GM19025 (cell line): ENCODE measurements around the gene RRN3.
"Not testable (repeated sequence)": the region's sequence is repeated elsewhere in the genome, so short reads cannot be mapped to it uniquely, and the experiment has no call there.

Source experiments
- ATAC-seq: cut with Tn5 transposase; IDR thresholded peaks from one replicate; pipeline ENCODE4 v1.9.1; 2021; ENCODE audit warnings: mild to moderate bottlenecking, low read depth, moderate library complexity; ENCODE audit not compliant: unreplicated experiment

The RRN3 gene

GRCh38 chr16:15099366-15099909, 5.4 kb upstream of the RRN3 start:
- not testable (repeated sequence) for ATAC-seq

- not testable (repeated sequence) for ATAC-seq
Measured at GRCh38 chr16:15096583-15096972, 2.5 kb upstream of the RRN3 start.

GRCh38 chr16:15093571-15093954, 509 bp downstream of the RRN3 start:
- not testable (repeated sequence) for ATAC-seq

- not testable (repeated sequence) for ATAC-seq
Measured at GRCh38 chr16:15090663-15091269, 3.3 kb downstream of the RRN3 start.

DNA sequence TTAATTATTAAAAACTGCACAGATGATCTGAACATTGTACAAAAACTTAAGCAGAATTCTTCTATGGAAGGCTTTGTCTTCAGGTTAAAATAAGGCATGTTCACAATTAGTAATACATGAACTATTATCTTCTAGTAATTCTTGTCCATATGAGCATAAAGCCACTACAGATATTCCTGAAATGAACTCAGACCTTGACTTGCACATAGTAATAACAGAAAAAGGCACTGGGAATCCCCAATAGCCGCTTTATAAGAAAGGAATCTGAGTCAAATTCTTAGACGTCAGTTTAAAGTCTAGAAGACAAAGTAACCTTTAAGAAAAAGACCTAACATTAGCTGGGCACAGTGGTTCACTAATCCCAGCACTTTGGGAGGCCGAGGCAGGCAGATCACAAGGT, 11.3 kb downstream of the RRN3 start:
- not testable (repeated sequence) for ATAC-seq

DNA sequence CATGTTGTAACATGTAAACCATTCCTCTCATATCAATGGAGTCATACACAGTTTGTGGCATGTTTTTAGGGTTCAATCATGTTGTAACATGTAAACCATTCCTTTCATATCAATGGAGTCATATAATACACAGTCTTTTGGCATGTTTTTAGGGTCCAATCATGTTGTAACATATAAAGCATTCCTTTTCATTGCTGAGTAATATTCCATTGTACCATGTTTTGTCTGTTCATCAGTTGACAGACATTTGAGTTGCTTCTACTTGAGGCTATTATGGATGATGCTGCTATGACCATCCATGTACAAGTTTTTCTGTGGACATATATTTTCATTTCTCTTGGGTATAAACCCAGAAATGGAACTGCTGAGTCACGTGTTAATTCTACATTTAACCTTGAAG, 13.2 kb downstream of the RRN3 start:
- not testable (repeated sequence) for ATAC-seq

DNA sequence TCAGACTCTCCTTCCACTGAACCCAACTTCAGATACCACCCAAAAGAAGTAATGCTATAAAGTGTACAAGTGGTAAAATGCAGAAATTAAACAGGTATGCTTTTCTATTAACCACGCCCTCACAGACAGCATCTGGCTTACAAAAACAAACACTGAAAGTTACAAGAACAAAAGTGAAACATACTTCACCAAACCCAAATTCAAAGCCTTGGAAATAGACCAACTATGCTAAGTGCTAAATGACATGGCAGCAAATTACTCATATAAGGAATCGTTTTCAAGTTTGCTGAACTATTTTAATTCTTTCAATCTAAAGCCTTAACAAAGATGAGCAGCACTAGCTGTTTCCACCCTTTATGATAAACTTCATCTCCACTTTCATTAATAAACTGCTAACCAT, 17.9 kb downstream of the RRN3 start:
- ATAC-seq, result not testable (repeated sequence)

GRCh38 chr16:15073101-15073500, 21.0 kb downstream of the RRN3 start:
- no peak for ATAC-seq

- not testable (repeated sequence) for ATAC-seq
Measured at GRCh38 chr16:15071916-15072769, 21.9 kb downstream of the RRN3 start.

- ATAC-seq, result not testable (repeated sequence)
Measured at GRCh38 chr16:15071013-15071412, 23.1 kb downstream of the RRN3 start.

GRCh38 chr16:15066690-15067089, 27.4 kb downstream of the RRN3 start:
- ATAC-seq, result not testable (repeated sequence)

DNA sequence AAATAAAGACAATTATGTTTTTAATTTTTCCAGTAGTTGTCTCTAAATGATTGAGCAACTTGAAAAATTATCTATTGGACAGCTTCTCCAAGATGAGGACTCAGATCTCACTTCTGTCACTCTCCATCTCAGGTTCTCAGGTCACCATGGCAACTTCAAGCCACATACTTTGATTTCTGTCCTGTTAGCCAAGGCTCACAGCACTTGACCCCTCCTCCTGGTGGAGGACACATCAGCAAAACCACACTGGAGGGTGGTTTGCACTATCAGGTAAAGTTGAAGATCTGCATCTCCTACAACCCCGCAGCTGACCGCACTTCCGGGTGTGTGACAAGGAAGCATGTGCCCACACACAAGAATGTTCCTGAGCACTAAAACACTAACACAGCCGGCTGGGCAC, 28.1 kb downstream of the RRN3 start:
- not testable (repeated sequence) for ATAC-seq

DNA sequence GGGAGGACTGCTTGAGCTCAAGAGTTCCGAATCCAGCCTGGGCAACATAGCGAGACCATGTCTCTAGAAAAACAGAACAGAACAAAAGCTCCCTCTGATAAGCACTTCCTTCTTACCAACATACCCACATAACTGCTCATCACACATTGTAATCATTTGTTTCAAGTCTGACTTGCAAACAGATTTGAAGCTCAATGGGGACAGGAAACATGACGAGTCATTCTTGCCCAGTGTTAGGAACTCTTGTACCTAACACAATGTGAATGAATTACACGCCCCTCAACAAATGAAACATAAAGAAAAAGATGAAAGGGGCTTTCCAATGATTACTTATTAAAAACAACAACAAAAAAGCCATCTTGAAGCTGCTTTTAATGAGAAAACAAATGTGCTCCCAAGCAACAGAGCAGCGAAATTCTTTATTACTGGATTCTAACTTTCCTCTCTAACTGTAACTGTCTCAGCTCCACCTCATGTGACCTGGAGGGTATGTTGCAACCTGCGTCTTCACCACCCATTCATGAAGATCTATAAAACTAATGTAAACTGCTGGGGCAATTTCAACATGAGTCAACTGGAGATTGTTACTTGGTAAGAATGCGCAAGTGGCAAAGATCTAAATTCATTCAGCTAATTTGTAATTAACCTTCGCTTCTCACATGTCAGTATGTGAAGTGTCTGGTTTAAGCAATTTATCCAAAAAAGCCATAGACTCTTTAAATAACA, 31.8 kb downstream of the RRN3 start:
- ATAC-seq, result not testable (repeated sequence)

DNA sequence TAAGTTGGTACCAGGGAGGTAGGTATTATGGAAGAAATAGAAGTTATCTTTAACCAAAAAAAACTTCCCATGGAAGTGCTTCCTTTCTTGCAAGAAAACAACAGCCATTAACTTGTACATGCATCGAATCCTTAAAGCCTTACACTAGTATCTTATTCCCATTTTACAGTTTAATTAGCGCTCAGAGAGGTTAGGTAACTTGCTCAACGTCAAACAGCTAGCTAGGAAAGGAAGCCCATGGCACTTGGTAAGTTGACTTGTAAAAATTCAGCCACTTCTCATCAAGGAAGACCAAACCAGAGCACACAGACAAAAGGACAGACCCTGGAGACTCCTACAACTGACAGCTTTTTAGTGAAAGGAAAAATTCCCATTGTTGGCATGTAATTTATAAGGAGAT, 34.7 kb downstream of the RRN3 start:
- ATAC-seq, result no peak

DNA sequence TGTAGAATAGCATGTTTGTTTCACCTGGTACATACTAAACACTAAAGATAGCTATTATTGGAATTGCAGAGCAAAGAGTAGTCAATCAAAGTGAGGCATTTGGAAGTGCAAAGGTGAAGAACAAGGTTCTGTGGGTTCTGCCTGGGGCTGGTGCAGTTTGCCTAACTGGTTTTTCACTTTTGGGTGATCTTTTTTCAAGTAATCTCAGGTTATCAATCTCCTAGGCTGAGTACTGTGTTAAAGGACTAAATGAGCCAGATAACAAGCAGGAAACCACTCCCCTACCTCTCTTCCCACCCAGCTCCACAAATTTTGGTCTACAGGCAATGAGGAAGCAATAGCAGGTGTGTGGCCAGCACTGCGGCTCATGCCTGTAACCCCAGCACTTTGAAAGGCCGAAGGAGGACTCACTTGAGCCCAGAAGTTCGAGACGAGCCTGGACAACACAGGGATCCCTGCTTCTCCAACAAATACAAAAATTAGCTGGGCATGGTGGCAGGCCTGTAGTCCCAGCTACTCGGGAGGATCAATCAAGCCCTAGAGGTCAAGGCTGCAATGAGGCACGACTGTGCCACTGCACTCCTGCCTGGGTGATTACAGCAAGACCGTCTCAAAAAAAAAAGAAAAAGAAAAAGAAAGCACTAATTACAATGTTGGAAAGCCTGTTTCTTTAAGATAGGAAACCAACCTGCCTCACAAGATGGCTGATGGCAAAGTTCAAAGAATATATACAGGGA, 36.2 kb downstream of the RRN3 start:
- ATAC-seq, result no peak

- ATAC-seq, result peak; percentile 45
Measured at GRCh38 chr16:15055141-15056053, 38.7 kb downstream of the RRN3 start.

- no peak for ATAC-seq
Measured at GRCh38 chr16:15054357-15055140, 39.5 kb downstream of the RRN3 start.

- ATAC-seq, result no peak
Measured at GRCh38 chr16:15053904-15054303, 40.2 kb downstream of the RRN3 start.
